Mucosa of gallbladder (tissue), 1 donor: Measurements from ENCODE around the gene CPSF4L. TPM values are rescaled to one million over a fixed set of nuclear protein-coding genes. Genes with fewer than 3 reads are reported as not detected.

Experiments
- DNase-seq: peaks from one replicate; pipeline ENCODE4 v3.0.0-alpha.2; 2020; ENCODE audit warnings: low spot score
- total RNA-seq: library from RNA; stranded (reverse); gene quantifications from one replicate; pipeline ENCODE4 v1.2.1, GENCODE V29; 2021
- donor health status: DM: no; HTN: no; CAD: no.

CPSF4L gene
- total RNA-seq, 1 donor from 2014 or later = not detected

DNA sequence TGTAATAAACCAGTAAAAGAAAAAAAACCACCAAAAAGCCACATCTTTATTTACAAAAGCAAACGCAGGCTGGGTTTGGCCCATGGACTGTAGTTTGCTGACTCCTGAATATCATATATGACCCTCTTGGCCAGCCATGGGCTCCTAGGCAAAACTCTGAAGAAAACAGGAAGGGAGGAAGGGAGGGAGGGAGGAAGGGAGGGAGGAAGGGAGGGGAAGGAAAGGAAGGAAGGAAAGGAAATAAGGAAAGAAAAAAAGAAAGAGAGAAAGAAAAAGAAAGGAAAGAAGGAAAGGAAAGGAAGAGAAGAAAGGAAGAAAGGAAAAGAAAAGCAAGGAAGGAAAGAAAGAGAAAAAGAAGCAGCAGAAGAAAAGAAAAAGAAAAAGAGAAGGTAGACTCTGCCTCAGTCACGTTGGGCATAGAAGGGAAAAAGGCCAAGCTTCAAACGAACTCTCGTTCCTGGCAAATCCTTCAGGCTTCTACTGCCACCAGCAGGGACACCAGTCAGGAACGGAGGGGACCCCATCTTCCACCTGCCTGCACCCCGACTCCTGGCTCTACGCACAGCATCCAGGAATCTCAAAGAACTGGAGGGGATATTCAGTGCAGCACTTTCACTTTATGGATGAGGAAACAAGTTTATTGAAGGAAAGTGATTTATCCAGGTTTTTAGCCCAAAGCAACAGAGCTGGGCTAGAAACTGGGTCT, 28.0 kb upstream of the CPSF4L start:
- DNase-seq = no peak

DNA sequence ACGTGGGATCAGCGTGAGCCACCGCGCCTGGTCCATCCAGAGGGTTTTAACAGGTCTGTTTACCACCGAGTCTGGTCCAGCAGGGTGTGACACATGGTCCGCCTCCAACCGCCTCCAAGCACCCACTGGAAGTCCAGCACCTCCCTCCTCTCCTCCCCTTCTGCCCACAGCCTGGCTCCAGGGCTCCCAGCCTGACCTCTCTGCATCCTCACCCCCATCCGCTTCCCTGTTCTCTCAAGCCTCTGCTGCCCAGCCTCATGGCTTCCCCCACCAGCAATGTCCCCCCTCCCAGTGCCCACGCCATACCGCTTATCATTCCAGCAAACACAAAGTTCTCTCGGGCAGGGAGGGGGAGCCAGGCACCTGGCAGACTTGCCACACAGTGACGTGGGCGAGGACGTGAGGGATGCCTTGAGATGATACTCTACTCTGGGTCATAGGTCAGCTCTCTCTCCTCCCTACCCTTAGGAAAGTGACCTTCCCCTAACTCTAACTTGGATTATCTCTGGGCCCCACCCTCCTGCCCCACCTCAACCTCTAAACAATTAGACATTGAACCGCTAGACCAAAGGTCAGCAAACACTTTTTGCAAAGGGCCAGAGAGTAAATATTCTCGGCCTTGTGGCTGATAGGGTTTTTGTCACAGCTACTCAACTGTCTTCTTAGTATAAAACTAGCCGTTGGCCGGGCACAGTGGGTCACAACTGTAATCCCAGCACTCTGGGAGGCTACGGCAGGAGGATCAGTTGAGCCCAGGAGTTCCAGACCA, 27.0 kb upstream of the CPSF4L start:
- peak; percentile 85 for DNase-seq

DNA sequence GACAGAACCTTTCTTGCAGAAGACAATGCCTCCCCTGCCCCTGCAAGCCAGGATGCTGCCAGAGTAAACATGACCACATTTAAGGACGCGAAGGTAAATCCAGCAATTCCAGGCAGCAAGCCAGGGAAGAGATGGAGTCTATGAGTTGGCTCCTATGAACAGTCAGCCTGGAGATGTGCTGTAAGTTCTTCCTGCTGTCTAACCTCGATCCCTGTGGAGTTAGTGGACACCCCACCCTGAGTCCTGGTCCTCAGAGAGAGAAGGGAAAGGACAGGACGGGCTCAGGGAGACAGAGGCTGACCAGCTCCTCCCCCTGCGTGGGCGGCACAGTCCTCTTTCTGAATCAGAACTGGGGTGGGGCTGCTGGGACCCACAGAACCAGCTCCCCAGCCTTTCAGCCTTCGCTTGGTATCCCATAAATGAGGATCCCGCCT, 25.2 kb upstream of the CPSF4L start:
- DNase-seq = peak; percentile 54

DNA sequence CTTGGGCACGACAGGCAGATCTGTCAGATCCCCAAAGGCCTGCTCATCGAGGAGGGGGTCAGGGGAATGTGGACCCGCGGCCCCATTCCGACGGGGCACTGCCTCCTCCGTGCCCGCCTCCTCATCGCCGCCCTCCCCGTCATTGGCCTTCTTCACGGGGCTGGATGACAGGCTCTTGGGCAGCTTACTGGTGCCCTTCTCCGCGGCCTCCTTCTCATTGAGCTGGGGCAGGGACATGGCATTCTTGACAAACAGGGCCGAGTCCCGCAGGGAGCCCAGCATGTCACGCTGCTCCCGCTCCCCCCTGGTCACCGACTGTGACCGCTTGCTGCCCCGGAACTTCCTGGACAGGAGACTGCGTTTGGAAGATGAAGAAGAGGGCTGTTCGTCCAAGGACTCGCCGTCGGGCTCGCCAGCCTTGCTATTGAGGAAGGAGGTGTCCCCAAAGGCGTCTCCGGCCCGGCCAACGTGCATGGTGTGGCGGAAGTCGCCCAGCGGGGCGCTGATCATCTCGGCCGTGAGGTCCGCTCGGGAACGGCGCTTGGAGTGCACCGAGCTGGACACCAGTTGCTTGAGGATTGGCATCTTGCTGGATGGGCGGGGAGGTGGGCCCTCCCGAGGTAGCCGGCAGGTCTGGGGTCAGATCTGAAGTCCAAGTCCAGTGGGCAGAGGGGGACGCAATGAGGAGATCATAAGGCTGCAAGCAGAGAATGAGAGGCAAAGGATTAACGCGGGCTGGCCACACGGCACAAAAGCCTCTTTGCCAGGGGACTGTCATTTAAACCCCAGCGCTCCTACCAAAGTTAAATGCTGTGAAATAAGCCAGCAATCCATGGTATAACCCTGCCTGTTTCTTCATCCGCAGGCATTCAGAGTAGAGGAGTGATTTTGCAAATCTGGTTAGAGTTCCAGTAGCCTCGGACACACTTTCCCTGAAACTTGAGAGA, 24.5 kb upstream of the CPSF4L start:
- no peak for DNase-seq

DNA sequence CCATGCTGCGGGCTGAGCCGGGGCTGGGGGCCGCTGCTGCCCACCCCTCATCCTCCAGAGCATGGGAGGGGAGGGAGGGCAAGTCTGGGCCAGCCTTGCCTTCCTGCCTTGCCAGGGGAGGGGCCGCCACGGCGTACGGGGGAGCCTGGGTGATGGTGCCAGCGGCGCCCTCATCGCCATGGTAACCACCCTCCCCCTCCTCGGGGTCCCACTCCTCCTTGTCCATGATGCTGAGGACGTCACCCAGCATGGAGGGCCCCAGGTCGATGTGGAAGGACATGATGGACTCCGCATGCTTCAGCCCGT, 23.9 kb upstream of the CPSF4L start:
- no peak for DNase-seq

DNA sequence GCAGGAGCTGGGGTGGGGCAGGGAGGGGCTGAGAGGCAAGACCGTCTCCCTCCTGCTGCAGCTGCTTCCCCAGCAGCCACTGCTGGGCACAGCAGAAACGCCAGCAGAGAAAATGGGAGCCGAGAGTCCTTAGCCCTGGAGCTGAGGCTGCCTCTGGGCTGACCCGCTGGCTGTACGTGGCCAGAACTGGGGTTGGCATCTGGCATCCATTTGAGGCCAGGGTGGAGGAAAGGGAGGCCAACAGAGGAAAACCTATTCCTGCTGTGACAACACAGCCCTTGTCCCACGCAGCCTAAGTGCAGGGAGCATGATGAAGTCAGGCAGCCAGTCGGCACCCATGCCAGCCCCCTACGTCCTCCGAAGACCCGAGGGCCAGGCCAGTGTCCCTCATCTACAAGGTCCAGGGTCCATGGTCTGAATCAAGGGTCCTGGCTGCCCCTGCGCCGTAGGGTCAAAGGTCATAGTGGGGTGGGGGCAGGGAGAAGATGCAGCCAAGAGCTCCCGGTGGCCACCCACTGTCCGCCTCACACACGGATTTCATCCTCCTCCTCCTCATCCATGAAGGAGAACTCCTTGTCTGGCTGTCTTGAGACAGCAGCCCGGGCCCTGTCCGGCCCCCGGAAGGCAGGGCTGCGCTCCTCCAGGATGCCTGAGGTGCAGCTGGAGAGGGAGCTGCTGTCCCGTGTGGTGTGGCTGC, 23.4 kb upstream of the CPSF4L start:
- no peak for DNase-seq

DNA sequence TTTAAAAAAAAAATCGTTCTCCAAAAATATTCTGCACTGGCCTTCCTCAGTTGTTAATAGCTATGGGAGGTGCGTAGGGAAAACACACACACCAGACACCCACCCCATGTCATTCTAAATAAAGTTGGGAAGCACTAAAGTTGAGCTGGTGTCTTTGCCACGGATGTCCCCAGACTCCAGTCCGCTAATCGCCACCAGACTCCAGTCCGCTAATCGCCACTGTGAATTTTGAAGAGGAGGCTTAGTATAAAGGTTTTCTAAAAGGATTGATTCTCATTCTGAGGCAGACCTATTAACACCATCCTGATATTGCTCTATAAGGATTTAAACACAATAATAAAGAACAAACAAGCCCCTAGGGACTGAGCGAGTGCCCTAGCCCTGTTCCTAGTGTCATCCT, 22.7 kb upstream of the CPSF4L start:
- no peak for DNase-seq

DNA sequence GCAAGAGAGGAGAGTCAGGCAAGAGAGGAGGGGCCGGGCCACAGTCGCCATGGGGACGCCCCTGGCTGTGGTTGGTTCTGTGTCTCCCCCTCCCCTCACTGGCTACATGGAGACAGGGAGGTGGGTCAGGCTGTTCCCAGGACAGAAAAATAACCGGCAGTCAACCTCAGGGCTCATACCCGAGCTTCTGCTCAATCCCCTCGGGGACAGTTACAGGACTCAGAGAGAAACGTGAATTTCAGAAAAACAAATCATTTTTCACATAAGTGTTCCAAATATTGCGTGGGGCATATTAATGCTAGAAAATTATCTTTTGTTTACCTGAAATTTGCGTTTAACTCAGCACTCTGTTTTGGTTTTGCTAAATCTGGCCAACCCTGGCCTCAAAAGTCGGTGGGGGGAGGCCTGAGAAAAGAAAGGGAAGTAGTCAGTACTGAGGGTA, 22.2 kb upstream of the CPSF4L start:
- no peak for DNase-seq

DNA sequence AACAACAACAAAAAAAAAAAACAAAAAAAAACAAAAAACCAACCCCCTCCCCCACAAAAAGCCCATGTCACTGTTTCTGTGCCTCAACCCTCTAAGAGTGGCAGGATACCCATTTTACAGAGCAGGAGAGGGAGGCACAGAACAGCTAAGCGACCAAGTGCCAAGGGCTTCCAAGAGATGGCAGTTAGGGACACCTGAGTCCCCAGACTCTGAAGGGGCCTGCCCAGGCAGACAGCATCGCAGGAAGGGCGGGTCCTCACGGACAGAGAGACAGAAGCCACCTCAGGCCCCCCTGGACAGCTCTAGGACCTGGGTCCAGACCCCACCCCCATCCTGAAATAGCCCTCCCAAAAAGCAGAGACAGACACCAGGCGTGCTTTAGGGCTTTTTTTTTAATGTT, 21.6 kb upstream of the CPSF4L start:
- no peak for DNase-seq

DNA sequence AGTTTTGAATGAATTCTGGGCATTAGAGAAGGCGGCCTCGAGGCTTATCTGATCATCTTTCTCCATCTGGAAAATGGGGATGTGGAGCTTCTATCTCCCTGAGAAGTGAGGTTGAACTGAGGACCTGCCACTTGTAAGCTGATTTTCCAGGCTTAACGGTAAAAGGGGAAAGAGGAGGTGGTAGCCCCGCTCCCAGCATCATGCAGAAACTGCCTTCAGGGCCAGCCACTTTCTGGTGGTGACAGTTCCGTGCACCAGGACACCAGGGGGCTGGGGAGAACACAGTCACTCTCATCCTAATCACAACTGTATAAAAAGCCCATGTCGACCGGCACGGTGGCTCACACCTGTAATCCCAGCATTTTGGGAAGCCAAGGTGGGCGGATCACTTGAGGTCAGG, 20.9 kb upstream of the CPSF4L start:
- DNase-seq = no peak

DNA sequence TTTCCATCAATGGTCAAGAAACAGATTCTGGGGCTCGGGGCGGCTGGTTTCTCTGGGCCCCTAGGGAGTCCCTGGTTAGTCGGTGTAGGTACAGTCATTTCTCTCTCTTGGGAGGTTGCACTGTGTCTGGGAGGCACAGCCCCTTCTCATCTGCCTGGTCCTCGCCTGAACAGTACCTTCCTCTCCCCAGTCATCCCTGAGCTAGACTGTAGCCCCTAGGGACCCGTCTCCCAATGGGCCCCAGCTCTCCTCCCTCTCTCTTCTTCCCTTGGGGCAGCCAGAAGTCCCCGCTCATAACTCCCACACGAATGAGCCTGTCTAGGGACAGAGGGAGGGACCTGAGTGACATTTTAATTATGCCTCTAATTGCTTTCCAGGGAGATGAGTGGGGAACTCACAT, 20.2 kb upstream of the CPSF4L start:
- DNase-seq = no peak

DNA sequence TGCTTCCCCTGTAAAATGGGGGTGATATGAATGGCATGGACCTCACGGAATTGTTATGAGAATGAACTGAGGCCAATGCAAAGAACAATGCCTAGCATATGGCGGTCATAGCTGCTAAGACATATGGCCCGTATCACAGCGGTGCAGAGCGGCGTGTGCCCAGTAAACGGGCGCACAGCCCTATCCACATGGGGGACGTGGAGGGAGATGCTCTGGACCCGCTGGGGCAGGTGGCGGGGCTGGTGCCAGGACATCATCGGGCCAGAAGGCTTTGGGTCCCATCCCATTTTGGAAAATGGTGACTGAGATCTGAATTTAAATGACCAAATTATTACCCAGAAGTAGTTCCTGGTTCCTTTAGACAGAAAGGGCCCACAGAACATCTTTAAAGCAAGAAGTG, 18.5 kb upstream of the CPSF4L start:
- no peak for DNase-seq

DNA sequence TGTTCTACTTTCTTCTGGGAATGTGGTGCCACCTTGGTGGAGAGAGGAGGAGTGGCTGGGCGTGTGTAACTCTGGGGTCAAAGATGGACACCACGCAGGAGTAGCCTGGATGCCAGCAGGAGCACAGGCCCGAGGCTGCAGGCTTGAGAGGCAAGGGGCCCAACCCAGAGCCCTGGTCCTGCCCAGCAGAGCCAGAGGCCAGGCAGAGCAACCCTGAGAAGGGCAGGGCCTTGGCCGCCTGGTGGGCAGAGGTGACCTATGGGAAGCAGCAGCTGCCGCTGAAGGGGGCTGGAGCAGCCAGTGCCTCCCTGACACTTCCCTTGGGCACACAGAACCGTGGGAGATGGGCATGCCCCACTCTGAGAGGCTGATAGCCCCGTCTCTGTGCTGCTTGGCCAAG, 18.0 kb upstream of the CPSF4L start:
- no peak for DNase-seq

DNA sequence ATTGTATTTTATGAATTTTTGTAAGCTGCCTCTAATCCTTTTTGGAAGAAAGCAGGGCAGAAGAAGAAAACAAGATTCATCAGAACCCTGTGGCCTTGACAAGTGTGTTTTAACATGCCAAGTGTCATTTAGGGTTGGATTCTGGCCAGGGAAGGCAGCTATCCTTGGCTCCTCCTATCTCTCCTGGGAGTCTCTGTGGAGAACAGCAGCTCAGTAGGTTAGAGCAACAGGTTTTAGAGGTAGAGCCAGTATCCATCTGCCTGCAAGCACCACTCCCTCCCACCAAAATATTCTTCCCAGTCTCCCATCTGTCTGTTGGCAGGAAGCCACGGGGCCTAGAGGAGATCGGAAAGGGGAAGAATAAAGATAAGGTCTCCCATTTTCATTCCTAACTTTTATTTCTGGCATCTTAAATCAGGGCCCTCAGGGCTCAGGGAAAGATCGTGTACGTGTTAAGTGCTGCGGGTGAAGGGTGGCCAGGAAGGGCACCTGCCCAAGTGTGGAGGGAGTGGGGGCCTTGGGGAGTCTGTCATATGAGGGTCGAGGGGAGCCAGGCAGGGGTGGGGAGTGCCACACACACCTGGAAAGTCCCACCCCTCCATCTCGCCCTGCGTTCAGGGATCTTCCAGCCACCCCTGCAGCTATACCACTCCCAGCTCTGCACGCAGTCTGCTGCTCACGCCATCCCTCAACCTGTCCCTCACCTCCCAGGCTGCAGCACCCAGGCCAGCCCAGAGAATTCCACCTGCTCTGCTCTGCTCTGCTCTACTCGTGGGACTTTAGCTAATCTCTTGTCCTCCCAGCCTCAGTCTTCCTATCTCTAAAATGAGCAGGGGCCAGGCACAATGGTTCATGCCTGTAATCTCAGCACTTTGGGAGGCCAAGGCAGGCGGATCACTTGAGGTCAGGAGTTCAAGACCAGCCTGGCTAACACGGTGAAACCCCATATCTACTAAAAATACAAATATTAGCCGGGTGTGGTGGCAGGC, 17.1 kb upstream of the CPSF4L start:
- no peak for DNase-seq

DNA sequence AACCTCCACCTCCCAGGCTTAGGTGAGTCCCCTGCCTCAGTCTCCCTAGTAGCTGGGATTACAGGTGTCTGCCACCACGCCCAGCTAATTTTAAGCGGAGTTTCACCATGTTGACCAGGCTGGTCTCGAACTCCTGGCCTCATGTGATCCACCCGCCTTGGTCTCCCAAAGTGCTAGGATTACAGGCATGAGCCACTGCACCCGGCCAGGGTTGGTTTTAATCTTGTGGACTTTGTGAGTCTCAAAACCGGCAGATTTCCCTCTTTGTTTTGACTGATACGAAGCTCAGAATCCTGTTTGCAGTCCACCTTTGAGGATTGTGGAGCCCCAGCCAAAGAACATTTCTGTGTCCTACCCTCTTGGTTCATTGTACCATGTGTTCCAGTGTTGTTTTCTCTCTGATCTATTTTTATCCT, 16.4 kb upstream of the CPSF4L start:
- DNase-seq = no peak

DNA sequence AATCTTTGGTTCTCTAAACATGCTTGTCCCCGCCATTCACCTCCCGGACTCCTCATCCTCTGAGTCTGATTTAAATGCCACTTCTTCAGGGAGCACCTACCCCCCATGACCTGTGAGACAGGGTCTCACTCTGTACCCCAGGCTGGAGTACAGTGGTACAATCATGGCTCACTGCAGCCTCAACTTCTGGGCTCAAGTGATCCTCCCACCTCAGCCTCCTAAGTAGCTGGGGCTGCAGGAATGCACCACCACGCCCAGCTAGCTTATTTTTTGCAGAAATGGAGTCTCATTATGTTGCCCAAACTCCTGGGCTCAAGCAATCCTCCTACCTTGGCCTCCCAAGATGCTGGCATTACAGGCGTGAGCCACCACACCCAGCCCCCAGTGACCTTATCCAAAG, 12.8 kb upstream of the CPSF4L start:
- no peak for DNase-seq

DNA sequence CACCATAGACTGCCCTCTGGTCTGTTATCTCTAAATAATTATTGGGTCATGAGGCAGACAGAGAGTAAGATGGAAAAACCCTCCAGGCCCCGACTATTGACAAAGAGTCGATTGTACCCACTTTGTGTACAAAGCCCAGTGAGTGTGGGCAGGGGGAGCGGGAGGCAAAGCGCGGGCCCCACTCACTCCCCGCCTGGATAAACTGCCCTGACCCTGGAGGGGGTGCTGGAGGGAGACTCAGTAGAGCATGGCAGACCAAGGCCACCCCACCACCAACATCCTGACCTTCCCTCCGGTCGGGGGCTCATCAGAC, 11.2 kb upstream of the CPSF4L start:
- no peak for DNase-seq

DNA sequence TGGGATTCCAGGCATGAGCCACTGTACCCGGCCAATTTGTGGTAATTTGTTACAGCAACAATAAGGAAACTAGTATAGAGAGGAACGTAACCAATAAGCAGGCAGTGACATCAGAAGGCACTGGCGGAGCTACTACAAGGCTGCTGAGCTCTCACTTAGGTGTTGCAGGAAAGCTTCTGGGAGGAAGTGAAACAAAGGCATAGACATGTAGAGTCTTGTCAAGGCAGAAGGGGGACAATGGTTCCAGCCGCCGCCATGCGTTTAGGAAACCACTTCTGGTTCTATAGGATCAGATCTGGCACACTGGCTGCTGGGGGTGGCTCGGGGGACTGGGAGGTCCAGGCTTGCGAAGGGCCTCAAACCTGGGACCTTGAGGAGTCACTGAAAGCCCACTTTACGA, 9.4 kb upstream of the CPSF4L start:
- no peak for DNase-seq

DNA sequence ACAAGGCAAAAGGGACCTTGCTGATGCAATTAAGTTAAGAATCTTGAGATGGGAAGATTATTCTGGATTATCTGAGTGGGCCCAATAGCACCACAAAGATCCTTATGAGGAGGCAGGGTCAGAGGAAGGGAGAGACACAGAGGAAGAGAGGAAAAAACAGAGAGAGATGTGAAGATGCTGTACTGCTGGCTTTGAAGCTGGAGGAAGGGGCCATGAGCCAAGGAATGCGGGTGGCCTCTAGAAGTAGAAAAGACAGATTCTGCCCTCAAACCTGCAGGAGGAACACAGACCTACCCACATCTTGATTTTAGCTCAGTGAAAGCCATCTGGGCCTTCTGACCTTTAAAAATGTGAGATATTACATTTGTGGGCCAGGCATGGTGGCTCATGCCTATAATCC, 8.1 kb upstream of the CPSF4L start:
- no peak for DNase-seq

DNA sequence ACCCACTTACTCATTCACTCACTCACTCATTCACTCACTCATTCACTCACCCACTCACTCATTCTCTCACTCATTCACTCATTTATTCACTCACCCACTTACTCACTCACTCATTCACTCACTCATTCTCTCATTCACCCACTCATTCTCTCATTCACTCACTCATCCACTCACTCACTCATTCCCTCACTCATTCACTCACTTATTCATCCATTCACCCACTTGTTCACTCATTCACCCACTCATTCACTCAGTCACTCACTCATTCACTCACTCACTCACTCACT, 7.6 kb upstream of the CPSF4L start:
- no peak for DNase-seq
